Activated CD4-positive, alpha-beta T cell treated with anti-CD3 and anti-CD28 coated beads, Interleukin-2, amount 10 ng/mL, durations not matched to agents 24 days and 14 days (primary cell): Measurements from ENCODE around the gene CD1B. TPM values are rescaled to one million over a fixed set of nuclear protein-coding genes. Genes with fewer than 3 reads are reported as not detected.
A peak's percentile ranks its signal among the peaks of the same experiment; 100 is the strongest.
"Not testable (repeated sequence)": the region's sequence is repeated elsewhere in the genome, so short reads cannot be mapped to it uniquely, and the experiment has no call there.

Experiments
- DNase-seq: peaks from one replicate; pipeline ENCODE4 v3.0.0; 2022
- H3K27ac Mint-ChIP-seq: one replicate; pipeline ENCODE4 v1.8.0; 2022; ENCODE audit warnings: mild to moderate bottlenecking, mixed read lengths
- H3K27me3 Mint-ChIP-seq: one replicate; pipeline ENCODE4 v1.8.0; 2022; ENCODE audit warnings: mixed read lengths
- H3K36me3 Mint-ChIP-seq: one replicate; pipeline ENCODE4 v1.8.0; 2022; ENCODE audit warnings: low read depth, mild to moderate bottlenecking, mixed read lengths
- H3K4me1 Mint-ChIP-seq: one replicate; pipeline ENCODE4 v1.8.0; 2021; ENCODE audit warnings: mixed read lengths
- H3K4me3 Mint-ChIP-seq: one replicate; pipeline ENCODE4 v1.8.0; 2022; ENCODE audit warnings: mild to moderate bottlenecking, moderate library complexity, mixed read lengths
- H3K9me3 Mint-ChIP-seq: one replicate; pipeline ENCODE4 v1.8.0; 2021; ENCODE audit warnings: mixed read lengths
- intact Hi-C: fragments of 100-400 bp; cut with micrococcal nuclease; formaldehyde crosslinking; loops from one replicate; pipeline ENCODE4 v1.15.1; 2023
- total RNA-seq: library from RNA; stranded (reverse); gene quantifications from 2 replicates; pipeline ENCODE4 v1.2.3, GENCODE V29; 2022

Gene CD1B
- total RNA-seq, 1 donor from 2014 or later = not detected

GRCh38 chr1:158295791-158296190 lies 35.5 kb downstream of the CD1B start:
- no peaks in the 10 kb centered on the region for H3K4me1 Mint-ChIP-seq
- intact Hi-C loops = no loop called here
- peaks cover 8% of the 10 kb centered on the region for H3K9me3 Mint-ChIP-seq
- H3K27ac Mint-ChIP-seq = no peak overlapping the region
- no peaks in the 10 kb centered on the region for H3K36me3 Mint-ChIP-seq
- no peak overlapping the region for H3K4me3 Mint-ChIP-seq
- H3K27me3 Mint-ChIP-seq = no peaks in the 10 kb centered on the region
- no peak for DNase-seq

GRCh38 chr1:158290321-158290844 lies 40.9 kb downstream of the CD1B start:
- H3K27me3 Mint-ChIP-seq = no peaks in the 10 kb centered on the region
- intact Hi-C loops = no loop called here
- H3K4me3 Mint-ChIP-seq = no peak overlapping the region
- no peak overlapping the region for H3K27ac Mint-ChIP-seq
- no peaks in the 10 kb centered on the region for H3K36me3 Mint-ChIP-seq
- DNase-seq = no peak
- peaks cover 13% of the 10 kb centered on the region for H3K4me1 Mint-ChIP-seq
- no peaks in the 10 kb centered on the region for H3K9me3 Mint-ChIP-seq

- H3K27me3 Mint-ChIP-seq = no peaks in the 10 kb centered on the region
- H3K36me3 Mint-ChIP-seq = no peaks in the 10 kb centered on the region
- H3K9me3 Mint-ChIP-seq = no peaks in the 10 kb centered on the region
- no peak within 1 kb of the TSS for H3K4me3 Mint-ChIP-seq
- peaks cover 15% of the 10 kb centered on the region for H3K4me1 Mint-ChIP-seq
- no peak within 1 kb of the TSS for H3K27ac Mint-ChIP-seq
- DNase-seq = no peak
- intact Hi-C loops = loop anchor here (5.0 to 10.0 kb wide), 2 partner anchors 32 to 785 kb away; partner anchors contain the start of gene AIM2
Observed at GRCh38 chr1:158289811-158290210, 41.5 kb downstream of the CD1B start, which contains the start of gene CD1C. Gene CD1C (plus strand): TSS chr1:158289923. CDS start chr1:158290065, 142 bp downstream.

- Mint-ChIP-seq H3K27ac (peak overlapping the region; percentile 49), H3K4me1 (peaks cover 15% of the 10 kb centered on the region), H3K27me3 (no peaks in the 10 kb centered on the region), H3K4me3 (no peak overlapping the region), H3K36me3 (no peaks in the 10 kb centered on the region), H3K9me3 (peaks cover 6% of the 10 kb centered on the region)
- DNase-seq = no peak
- intact Hi-C loops = loop anchor here (5.0 to 10.0 kb wide), 2 partner anchors 35 to 788 kb away; partner anchors contain the start of gene AIM2
Observed at GRCh38 chr1:158286941-158287346, 44.4 kb downstream of the CD1B start.

GRCh38 chr1:158286487-158286886 lies 44.8 kb downstream of the CD1B start:
- Mint-ChIP-seq H3K36me3 (no peaks in the 10 kb centered on the region), H3K4me3 (no peak overlapping the region), H3K9me3 (peaks cover 10% of the 10 kb centered on the region), H3K4me1 (peaks cover 15% of the 10 kb centered on the region), H3K27ac (peak overlapping the region; percentile 4), H3K27me3 (no peaks in the 10 kb centered on the region)
- DNase-seq = no peak
- intact Hi-C loops = loop anchor here (5.0 to 10.0 kb wide), 2 partner anchors 36 to 788 kb away; partner anchors contain the start of gene AIM2

GRCh38 chr1:158285756-158286241 lies 45.5 kb downstream of the CD1B start:
- H3K9me3 Mint-ChIP-seq = peaks cover 15% of the 10 kb centered on the region
- H3K27me3 Mint-ChIP-seq = no peaks in the 10 kb centered on the region
- H3K27ac Mint-ChIP-seq = peak overlapping the region; percentile 82
- intact Hi-C loops = loop anchor here (5.0 to 10.0 kb wide), 2 partner anchors 37 to 789 kb away; partner anchors contain the start of gene AIM2
- peak overlapping the region; percentile 34 for H3K4me3 Mint-ChIP-seq
- peaks cover 15% of the 10 kb centered on the region for H3K4me1 Mint-ChIP-seq
- no peaks in the 10 kb centered on the region for H3K36me3 Mint-ChIP-seq
- DNase-seq = no peak

GRCh38 chr1:158283965-158284364 lies 47.4 kb downstream of the CD1B start:
- H3K4me1 Mint-ChIP-seq = peaks cover 15% of the 10 kb centered on the region
- no peak overlapping the region for H3K4me3 Mint-ChIP-seq
- intact Hi-C loops = loop anchor here (10.0 kb wide), 1 partner anchor 791 kb away; the partner anchor contains the start of gene AIM2

GRCh38 chr1:158282421-158282820 lies 48.9 kb downstream of the CD1B start:
- not testable (repeated sequence) for H3K36me3 Mint-ChIP-seq, H3K4me3 Mint-ChIP-seq, H3K27me3 Mint-ChIP-seq, DNase-seq, H3K27ac Mint-ChIP-seq
- Mint-ChIP-seq H3K9me3 (peaks cover 15% of the 10 kb centered on the region), H3K4me1 (peaks cover 15% of the 10 kb centered on the region)
- intact Hi-C loops = loop anchor here (10.0 kb wide), 1 partner anchor 792 kb away; the partner anchor contains the start of gene AIM2

More at GRCh38 chr1:158283965-158284364, 47.4 kb downstream of the CD1B start:
- Mint-ChIP-seq H3K36me3 (no peaks in the 10 kb centered on the region), H3K27ac (no peak overlapping the region), H3K9me3 (peaks cover 15% of the 10 kb centered on the region), H3K27me3 (no peaks in the 10 kb centered on the region)
- no peak for DNase-seq

Other genes starting within 250 kb of the CD1B start
- gene CD1D, start 150.6 kb downstream of the CD1B start, total RNA-seq = not detected in 2 replicates
- gene CD1A, start 77.1 kb downstream of the CD1B start, total RNA-seq = 0.12 and 0.21 TPM in 2 replicates
- gene CD1C, start 41.6 kb downstream of the CD1B start, total RNA-seq = 0.45 and 0.65 TPM in 2 replicates
- gene CD1E, start 22.4 kb upstream of the CD1B start, total RNA-seq = not detected in 2 replicates
- gene OR10T2, start 67.9 kb upstream of the CD1B start, total RNA-seq = not detected in 2 replicates
- gene OR10K2, start 94.7 kb upstream of the CD1B start, total RNA-seq = not detected in 2 replicates
- not detected in 2 replicates for gene OR10K1, start 130.3 kb upstream of the CD1B start, total RNA-seq
- not detected in 2 replicates for gene OR10R2, start 140.7 kb upstream of the CD1B start, total RNA-seq
- gene OR6Y1, start 222.9 kb upstream of the CD1B start, total RNA-seq = not detected in 2 replicates
- not detected in 2 replicates for gene OR6P1, start 239.0 kb upstream of the CD1B start, total RNA-seq
- gene OR10X1, start 248.4 kb upstream of the CD1B start, total RNA-seq = not detected in 2 replicates